NCI-H1930 (cell line): ENCODE data around the gene RPSA.
"Not testable (repeated sequence)": the region's sequence is repeated elsewhere in the genome, so short reads cannot be mapped to it uniquely, and the experiment has no call there.

Experiments used
- DNase-seq, 2 experiments: peaks; one replicate each; lab custom pipeline; 2025; lab: John Stamatoyannopoulos, UW

RPSA gene

GRCh38 chr3:39456159-39456558 lies 49.6 kb downstream of the RPSA start:
- no peak for DNase-seq

DNA sequence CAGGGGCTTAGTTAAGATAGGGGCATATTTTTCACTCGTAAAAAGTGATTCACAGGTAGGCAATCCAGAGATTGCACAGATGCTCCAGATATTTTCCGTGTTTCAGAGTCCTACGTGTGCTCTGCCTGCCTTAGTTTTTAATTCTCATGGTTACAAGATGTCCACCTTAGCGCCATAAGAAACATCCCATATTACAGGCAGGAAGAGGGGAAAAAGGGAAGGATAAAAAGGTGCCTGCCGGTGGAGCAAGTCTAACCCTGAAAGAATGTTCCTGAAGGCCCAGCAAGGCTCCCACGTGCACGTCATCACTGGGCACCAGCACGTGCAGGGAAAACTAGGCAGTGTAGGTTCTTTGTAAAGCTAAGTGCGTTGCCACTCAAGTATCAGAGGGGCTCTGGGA lies 50.8 kb downstream of the RPSA start:
- DNase-seq, result no peak

GRCh38 chr3:39458579-39458978 lies 52.1 kb downstream of the RPSA start:
- not testable (repeated sequence) for DNase-seq

GRCh38 chr3:39460677-39461076 lies 54.2 kb downstream of the RPSA start:
- no peak for DNase-seq
